ENCODE data around the gene TRAF4. TPM values are rescaled to one million over a fixed set of nuclear protein-coding genes. Genes with fewer than 3 reads are reported as not detected.

The TRAF4 gene, protein sequence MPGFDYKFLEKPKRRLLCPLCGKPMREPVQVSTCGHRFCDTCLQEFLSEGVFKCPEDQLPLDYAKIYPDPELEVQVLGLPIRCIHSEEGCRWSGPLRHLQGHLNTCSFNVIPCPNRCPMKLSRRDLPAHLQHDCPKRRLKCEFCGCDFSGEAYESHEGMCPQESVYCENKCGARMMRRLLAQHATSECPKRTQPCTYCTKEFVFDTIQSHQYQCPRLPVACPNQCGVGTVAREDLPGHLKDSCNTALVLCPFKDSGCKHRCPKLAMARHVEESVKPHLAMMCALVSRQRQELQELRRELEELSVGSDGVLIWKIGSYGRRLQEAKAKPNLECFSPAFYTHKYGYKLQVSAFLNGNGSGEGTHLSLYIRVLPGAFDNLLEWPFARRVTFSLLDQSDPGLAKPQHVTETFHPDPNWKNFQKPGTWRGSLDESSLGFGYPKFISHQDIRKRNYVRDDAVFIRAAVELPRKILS
- total RNA-seq = 10 to 100 TPM; 26.7 to 38.4 (median 35.3) TPM

DNA sequence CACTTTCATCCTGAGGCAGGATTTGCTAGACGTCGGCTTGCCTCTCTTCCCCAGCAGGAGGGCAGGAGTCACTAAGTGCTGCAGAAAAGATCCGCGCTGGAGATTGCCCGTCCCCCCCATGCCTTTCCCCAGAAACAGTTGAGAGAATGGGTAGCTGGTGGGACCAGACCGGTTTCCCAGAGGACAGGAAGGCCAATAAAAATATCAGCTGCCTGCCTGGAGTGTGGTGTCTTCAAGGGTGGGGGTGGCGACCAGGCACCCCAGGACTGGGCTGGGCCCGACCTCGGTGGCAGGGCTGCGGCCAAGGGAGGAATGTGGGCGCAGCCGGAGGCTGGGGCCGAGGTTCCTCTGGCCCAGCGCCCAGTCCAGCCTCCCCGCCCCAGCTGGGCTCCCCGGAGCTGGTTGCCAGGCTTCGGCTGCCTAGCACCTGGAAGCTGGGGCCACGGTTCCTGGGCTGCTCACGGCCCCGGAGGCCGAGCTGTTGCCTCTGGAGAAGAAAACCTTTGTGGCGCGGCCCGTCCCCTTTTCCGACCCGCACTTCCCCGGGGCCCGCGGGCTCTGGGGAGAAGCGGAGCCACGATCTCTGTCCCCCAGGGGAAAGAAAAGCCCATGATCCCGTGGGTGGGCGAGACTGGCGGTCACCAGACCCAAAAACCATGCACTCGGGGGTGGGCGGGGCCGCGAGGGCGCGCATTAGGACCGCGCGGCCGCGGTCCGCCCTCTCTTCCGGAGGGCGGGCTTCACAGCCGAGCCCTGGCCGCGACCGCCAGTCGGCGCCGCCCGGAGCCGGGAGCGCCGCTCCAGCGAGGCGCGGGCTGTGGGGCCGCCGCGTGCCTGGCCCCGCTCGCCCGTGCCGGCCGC, at the start of gene TRAF4:
Gene TRAF4, plus strand, starts transcription at position 769 of the 861 bp plus-strand sequence. CDS start 102 bp downstream, outside the sequence.
- H3K27ac ChIP-seq = peak within 1 kb of the TSS; percentile 95
- H3K4me1 ChIP-seq = peaks cover 72% of the 10 kb centered on the region
- H3K27me3 ChIP-seq = no peaks in the 10 kb centered on the region
- peak within 1 kb of the TSS; percentile 68 for H3K4me3 ChIP-seq
- DNase-seq (ENCODE audit: low spot score in 2 of 2) = peak in 1 of 2 donors; percentile 88
- H3K9me3 ChIP-seq = no peaks in the 10 kb centered on the region
- TF ChIP-seq, protein P1, sequence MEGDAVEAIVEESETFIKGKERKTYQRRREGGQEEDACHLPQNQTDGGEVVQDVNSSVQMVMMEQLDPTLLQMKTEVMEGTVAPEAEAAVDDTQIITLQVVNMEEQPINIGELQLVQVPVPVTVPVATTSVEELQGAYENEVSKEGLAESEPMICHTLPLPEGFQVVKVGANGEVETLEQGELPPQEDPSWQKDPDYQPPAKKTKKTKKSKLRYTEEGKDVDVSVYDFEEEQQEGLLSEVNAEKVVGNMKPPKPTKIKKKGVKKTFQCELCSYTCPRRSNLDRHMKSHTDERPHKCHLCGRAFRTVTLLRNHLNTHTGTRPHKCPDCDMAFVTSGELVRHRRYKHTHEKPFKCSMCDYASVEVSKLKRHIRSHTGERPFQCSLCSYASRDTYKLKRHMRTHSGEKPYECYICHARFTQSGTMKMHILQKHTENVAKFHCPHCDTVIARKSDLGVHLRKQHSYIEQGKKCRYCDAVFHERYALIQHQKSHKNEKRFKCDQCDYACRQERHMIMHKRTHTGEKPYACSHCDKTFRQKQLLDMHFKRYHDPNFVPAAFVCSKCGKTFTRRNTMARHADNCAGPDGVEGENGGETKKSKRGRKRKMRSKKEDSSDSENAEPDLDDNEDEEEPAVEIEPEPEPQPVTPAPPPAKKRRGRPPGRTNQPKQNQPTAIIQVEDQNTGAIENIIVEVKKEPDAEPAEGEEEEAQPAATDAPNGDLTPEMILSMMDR (IDR thresholded peaks at IDR 0.05) = peak in 1 of 2 donors; percentile 22
- TF ChIP-seq POLR2A (IDR thresholded peaks at IDR 0.05) = peak; percentile 92
- no peak for TF ChIP-seq EP300 (IDR thresholded peaks at IDR 0.05)
- TF ChIP-seq POLR2AphosphoS5 (IDR thresholded peaks at IDR 0.05) = no peak
- H3K36me3 ChIP-seq = peaks cover 11% of the 10 kb centered on the region
- WGBS = 2% methylated on average over 9 of the region's 70 CpGs

DNA sequence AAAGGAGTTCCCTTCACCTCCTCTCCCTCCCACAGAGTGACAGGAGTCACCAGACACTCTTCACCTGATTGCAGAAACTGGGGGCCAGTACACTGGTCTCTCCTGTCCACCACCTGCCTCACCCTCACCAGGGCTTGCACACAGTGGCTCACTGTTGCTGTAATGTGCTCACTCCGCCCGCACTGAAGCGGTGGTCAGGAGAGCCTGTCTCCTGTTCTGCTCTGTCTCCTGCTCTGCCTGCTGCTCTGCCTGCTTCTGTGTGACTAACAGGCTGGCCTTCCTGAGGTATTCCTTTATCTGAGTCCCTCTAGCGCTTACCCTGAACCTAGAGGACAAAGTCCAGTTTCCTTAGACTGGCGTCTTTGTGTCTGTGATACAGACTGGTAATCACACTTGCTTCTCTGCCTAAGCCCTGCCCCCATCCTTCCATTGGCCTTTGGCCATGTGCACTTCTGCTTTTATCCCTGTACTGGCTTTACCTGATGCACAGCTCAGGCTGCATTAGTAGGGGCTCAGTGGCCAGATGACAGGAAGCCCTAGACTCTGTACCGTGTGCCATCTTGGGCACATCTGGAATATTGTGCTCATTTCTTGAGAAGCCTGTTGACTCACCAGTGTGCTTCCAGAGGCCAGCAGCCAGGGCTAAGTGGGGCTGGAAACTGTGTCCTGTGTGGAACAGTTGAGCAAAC, 45.4 kb upstream of the TRAF4 start:
- 88% methylated on average over 6 of the region's 6 CpGs for WGBS
- TF ChIP-seq POLR2A (IDR thresholded peaks at IDR 0.05) (no peak), EP300 (IDR thresholded peaks at IDR 0.05) (no peak), POLR2AphosphoS5 (IDR thresholded peaks at IDR 0.05) (no peak)
- TF ChIP-seq, protein P1 (IDR thresholded peaks at IDR 0.05) = no peak
- H3K27ac ChIP-seq = no peak overlapping the region

DNA sequence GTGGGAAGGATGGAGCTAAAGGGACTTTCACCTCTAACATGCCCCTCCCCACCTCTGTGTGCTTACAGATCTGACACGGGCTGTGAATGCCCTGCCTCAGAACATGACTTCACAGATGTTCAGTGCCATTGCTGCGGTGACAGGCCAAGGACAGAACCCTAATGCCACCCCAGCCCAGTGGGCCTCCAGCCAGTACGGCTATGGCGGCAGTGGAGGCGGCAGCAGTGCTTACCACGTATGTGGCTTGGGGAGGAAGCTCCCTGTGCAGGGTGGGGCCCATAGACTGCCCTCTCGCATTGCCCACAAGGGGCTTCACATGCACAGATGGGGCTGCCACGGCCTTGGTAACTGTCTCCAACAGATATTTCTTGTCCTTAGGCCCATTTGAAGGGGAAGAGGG, 43.5 kb upstream of the TRAF4 start:
- 79% methylated on average over 7 of the region's 8 CpGs for WGBS
- no peak overlapping the region for H3K4me3 ChIP-seq
- no peak overlapping the region for H3K27ac ChIP-seq
- no peaks in the 10 kb centered on the region for H3K9me3 ChIP-seq
- H3K4me1 ChIP-seq = no peaks in the 10 kb centered on the region
- DNase-seq (ENCODE audit: low spot score in 2 of 2) = no peak
- peaks cover 100% of the 10 kb centered on the region for H3K36me3 ChIP-seq
- TF ChIP-seq POLR2A (IDR thresholded peaks at IDR 0.05) (no peak), EP300 (IDR thresholded peaks at IDR 0.05) (no peak), POLR2AphosphoS5 (IDR thresholded peaks at IDR 0.05) (no peak)
- TF ChIP-seq, protein P1 (IDR thresholded peaks at IDR 0.05) = no peak
- H3K27me3 ChIP-seq = no peaks in the 10 kb centered on the region

More for the DNA sequence above, 45.4 kb upstream of the TRAF4 start:
- H3K36me3 ChIP-seq = peaks cover 100% of the 10 kb centered on the region
- DNase-seq (ENCODE audit: low spot score in 2 of 2) = no peak
- no peak overlapping the region for H3K4me3 ChIP-seq
- no peaks in the 10 kb centered on the region for H3K9me3 ChIP-seq
- no peaks in the 10 kb centered on the region for H3K4me1 ChIP-seq
- no peaks in the 10 kb centered on the region for H3K27me3 ChIP-seq

DNA sequence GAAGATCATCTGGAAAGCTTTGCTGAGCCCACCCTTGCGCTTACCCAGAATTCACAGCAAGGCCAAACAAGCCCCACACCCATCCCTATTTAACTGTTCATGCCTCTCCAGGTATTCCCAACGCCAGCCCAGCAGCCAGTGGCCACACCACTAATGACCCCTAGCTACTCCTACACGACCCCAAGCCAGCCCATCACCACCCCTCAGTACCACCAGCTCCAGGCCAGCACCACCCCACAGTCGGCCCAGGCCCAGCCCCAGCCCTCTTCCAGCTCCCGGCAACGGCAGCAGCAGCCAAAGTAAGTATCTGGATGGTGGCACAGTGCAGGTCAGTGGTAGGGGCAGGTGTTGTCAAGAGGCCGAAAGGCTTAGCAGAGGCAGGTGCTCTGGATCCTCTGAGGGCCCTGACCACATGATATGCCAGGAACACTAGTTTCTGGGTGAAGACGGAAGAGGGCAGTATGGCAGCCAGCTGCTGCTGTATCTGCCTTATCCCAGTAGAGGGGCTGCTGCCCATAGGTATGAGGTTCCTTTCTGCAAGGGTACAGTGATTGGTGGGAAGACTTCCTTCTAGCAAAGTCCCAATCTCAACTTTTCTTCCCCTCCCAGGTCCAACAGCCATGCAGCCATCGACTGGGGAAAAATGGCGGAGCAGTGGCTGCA, 42.9 kb upstream of the TRAF4 start:
- H3K27ac ChIP-seq = no peak overlapping the region
- TF ChIP-seq POLR2A (IDR thresholded peaks at IDR 0.05) (no peak), EP300 (IDR thresholded peaks at IDR 0.05) (no peak), POLR2AphosphoS5 (IDR thresholded peaks at IDR 0.05) (no peak)
- TF ChIP-seq, protein P1 (IDR thresholded peaks at IDR 0.05) = no peak
- 90% methylated on average over 9 of the region's 10 CpGs for WGBS
- H3K4me1 ChIP-seq = no peaks in the 10 kb centered on the region
- H3K9me3 ChIP-seq = no peaks in the 10 kb centered on the region
- no peak for DNase-seq (ENCODE audit: low spot score in 2 of 2)
- no peaks in the 10 kb centered on the region for H3K27me3 ChIP-seq
- H3K36me3 ChIP-seq = peaks cover 93% of the 10 kb centered on the region
- no peak overlapping the region for H3K4me3 ChIP-seq

Data from suprapubic skin (tissue), 4 donors.